HG02610 (cell line): ENCODE results near the gene ZC3H7A.
A peak's percentile ranks its signal among the peaks of the same experiment; 100 is the strongest.

Experiments
- ATAC-seq: cut with Tn5 transposase; IDR thresholded peaks from one replicate; pipeline ENCODE4 v1.9.1; 2021; ENCODE audit warnings: mild to moderate bottlenecking, moderate library complexity; ENCODE audit not compliant: unreplicated experiment

The ZC3H7A gene

GRCh38 chr16:11779074-11779473 lies 18.0 kb downstream of the ZC3H7A start:
- ATAC-seq = no peak

DNA sequence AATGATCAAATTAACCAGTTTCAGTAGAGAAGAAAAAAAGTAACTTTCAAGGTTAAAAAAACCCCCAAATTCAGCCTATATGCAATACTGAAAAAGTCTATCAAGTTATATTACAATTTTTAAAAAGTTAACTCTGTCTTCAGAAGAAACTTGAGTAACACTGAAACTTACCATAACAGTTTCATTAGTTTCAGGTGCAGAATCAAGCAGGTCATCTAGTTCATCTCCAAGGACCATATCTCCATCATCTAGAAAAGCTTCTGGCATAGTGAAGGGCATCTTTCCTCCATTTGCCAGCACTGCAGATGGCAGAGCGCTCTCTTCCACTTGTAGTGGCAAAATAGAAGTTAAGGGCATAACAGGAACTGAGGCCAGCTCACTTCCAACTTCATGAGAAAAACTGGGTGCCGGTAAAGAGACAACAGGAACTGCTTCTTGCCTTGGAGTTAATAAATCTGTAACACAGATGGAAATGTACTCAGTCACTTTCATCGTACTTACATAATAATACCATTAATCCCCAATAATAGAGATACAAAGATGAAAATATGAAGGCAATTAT lies 22.9 kb downstream of the ZC3H7A start:
- ATAC-seq = no peak

DNA sequence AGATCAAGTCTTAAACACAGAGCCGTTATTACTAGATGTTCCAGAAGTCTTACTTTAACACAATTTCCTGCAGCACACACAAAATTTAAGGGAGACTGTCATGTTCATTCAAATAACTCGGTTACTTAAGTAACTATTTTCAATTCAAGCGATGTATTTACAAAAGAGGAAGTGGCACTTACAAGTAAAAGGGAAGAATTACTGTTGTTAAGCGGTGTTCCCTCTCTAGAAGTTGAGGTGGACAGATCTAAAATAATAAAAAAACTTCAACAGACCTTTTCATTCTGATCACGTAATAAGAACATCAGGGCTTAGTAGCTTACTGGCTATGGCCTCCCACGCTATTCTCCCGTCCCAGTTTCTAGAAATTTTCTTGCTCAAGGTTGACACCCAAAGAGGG lies 28.2 kb downstream of the ZC3H7A start:
- ATAC-seq = no peak

DNA sequence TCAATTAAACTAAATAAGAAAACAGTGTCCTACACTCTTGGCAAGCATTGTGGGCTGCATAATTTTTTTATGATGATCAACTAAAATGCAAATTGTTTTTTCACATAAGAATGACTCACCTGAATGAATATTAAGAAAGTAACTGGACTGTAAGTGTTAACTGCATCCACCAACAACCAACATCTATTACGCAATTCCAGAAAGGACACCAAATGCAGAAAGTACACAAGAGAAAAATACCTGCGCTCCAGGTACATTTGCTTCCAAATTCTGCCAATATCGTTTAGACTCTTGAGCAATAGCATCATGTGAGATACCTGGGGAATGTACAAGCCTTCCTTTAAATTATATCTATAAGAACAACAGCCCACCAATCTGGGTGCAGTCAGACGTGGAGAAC lies 34.6 kb downstream of the ZC3H7A start:
- no peak for ATAC-seq

- no peak for ATAC-seq
Measured at GRCh38 chr16:11759997-11760396, 37.1 kb downstream of the ZC3H7A start.

DNA sequence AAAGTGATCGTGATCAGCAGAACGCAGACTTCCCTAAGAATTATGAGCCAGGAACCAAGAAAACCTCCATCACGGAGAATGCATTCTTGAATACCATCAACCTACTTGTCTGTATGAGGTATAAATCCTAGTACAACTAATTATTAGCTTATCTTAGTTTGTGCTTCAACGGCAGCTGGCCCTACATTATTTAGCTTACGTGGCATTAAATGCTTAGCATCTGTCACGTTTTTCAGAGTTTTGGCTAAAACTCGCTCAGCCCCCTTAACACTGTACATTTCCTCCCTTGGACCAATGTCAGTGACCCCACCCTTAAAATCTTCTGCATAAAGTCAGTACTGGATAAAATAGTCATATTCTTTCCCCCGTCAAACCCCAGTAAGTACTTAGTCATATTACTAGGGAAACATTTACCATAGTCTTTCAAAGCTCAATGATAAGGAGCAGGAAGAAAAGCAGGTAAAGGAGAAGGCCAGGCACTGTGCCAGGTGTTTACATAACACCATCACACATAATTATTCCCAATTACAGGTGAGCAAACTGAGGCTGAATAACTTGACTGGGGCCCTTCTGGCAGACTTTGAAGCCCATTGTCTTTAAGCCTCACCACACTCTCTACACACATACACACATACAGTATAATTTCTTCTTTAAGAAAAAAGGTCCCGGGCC lies 37.8 kb downstream of the ZC3H7A start:
- no peak for ATAC-seq

- no peak for ATAC-seq
Measured at GRCh38 chr16:11757671-11758545, 39.1 kb downstream of the ZC3H7A start.

- ATAC-seq = no peak
Measured at GRCh38 chr16:11756248-11756647, 40.8 kb downstream of the ZC3H7A start.

DNA sequence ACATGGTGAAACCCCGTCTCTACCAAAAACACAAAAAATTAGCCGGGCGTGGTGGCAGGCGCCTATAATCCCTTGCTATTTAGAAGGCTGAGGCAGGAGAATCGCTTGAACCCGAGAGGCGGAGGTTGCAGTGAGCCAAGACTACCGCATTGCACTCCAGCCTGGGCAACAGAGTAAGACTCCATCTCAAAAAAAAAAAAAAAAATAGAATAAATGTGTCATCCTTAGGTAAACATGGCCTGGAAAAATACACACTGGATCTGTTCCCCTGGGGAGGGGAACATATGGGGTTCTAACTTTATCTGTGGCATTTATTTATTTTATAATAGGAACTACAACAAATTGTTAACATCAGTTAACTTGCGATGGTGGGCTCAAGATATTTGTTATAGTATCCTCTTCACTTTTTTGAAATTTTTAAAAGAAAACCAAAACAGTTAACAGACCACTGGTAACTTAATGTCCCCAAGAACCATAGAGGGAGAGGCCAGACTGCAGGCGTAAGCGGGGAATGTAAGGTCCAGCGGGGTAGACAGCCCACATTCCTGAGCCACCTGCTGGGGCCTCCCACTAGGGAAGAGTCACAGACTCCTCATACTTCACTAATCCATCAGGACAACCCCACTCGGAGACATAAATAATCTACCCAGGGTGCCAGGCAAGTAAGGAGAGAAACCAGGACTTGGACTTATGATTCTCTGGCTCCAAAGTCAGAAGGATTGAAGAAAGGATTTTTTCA lies 41.9 kb downstream of the ZC3H7A start:
- ATAC-seq = no peak

DNA sequence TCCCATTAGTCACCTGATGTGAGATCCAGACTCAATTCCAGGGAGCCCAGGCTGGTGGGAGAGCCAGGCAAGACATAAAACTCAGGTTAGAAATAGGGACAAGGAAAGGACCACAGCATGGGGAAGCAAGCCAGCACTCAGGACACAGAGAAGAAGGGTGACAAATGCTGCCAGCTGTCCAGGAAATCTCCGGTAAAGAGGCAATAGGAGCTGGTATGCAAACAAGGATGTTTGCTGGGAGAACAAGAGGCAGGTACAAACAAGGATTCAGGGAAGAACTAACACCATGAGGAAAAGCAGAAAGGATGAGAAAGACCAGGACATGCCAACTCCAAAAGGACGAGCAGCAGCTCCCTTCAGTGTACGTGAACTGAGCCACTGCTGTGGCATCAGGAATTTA lies 44.2 kb downstream of the ZC3H7A start:
- ATAC-seq = no peak

- ATAC-seq = no peak
Measured at GRCh38 chr16:11750056-11750455, 47.0 kb downstream of the ZC3H7A start.

DNA sequence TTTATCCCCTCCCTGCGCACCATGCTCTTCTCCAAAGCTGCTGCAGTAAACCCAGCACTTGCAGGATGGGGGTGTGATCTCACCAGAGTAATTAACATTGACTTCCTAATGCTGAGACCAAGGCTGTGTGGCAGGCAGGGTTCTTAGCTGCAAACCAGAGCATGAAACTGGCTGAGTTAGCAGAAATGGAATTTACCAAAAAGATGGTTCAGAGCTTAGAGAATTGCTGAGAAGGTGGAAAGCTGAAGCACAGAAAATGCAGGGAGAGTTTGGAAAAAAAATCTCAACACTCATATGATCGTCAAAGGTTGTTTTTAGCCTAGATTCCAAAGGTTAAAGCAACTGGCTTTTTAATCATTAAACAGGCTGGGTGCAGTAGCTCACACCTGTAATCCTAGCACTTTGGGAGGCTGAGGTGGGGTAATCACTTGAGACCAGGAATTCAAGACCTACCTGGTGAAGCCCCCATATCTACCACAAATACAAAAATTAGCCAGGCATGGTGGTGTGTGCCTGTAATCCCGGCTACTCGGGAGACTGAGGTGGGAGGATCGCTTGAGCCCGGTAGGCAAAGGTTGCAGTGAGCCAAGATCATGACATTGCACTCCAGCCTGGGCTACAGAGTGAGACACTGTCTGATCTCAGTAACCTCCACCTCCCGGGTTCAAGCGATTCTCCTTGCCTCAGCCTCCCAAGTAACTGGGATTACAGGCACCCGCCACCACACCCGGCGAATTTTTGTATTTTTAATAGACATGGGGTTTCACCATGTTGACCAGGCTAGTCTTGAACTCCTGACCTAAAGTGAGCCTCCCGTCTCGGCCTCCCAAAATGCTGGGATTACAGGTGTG lies 48.4 kb downstream of the ZC3H7A start:
- no peak for ATAC-seq

DNA sequence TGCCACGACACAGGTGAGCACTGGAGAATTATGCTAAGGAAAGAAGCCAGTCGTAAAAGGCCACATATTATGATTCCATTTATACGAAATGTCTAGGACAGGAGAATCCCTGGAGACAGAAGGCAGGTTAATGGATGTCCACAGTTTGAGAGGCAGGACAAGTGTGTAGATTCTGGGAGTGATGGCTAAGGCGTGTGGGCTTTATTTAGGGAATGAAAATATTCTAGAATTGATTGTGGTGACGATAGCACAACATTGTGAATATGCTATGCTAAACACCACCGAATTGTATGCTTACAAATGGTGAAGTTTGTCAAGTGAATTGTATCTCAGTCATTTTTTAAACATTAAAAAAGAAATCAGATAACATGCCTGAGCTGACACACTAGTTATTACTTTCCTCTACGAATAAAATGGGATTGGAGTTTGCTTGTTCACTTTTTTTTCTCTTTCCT lies 49.1 kb downstream of the ZC3H7A start:
- ATAC-seq = no peak

GRCh38 chr16:11744075-11744470 lies 53.0 kb downstream of the ZC3H7A start:
- no peak for ATAC-seq

GRCh38 chr16:11743308-11744074 lies 53.6 kb downstream of the ZC3H7A start:
- ATAC-seq = no peak

DNA sequence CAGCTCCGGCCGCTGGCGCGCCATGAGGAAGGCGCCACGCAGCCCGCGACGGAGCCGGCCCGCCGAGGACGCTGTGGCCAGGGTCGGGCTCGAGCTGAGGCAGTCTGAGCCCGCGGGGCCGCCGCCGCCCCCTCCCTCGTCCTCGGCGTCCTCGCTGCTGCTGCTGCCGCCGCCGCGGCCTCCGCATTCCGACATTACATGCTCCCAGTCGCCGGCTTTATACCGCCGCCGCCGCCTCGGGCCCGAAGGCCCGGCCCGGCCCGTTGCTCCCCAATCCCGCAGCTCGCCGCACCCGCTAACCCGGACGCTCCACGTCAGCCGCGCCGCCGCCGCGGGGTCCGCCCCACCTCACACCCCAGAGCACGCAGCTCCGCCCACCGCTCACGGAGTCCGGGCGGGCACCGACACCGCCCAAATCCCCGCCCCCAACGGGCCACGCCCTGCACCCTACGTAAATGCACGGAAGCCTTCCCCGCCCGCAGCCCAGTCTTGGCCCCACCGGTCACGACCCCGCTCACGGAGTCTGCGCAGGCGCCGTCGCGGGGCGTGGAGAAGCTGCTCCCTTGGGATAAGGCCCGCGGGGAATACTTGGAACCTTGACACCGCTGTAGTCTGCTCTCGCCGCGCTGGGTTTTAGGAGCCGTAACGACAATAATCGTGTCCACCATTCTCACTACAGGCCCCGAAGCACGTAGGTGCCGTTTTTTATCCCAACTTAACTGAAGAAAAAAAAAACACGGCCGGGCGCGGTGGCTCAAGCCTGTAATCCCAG lies 54.3 kb downstream of the ZC3H7A start, which contains the start of gene TXNDC11:
Gene TXNDC11, minus strand, starts transcription at position 322 of the 772 bp plus-strand sequence. Its CDS starts 127 bp downstream, at position 195.
- ATAC-seq = peak; percentile 88

DNA sequence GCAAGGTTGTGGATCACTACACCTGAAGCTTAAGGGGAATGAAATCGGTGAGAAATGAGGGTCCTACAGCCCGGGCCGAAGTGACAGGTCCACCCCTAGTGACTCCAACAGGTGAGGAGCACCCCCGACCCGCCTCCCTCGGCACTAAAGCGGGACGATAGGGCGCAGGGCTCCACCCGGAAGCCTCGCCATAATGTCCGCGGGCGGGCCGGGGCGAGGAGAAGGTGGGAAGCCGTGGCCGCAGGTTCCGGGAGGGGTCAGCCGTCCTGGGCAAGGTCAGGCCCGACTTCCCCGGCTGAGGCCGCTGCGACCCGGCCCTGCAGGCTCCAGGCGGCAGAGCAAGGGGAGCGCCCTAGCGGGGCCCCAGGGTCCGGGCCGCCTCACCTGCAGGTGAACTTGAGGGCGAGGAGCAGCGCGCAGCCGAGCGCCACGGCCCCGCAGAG lies 54.9 kb downstream of the ZC3H7A start:
- ATAC-seq = peak; percentile 19

GRCh38 chr16:11740567-11740966 lies 56.5 kb downstream of the ZC3H7A start:
- no peak for ATAC-seq
